UCSD-AML1 (cell line): ENCODE measurements around the gene SMARCA1.

Source experiments
- DNase-seq: peaks from one replicate; lab custom pipeline; 2025; ENCODE audit not compliant: unreplicated experiment; lab: John Stamatoyannopoulos, UW

The SMARCA1 gene

DNA sequence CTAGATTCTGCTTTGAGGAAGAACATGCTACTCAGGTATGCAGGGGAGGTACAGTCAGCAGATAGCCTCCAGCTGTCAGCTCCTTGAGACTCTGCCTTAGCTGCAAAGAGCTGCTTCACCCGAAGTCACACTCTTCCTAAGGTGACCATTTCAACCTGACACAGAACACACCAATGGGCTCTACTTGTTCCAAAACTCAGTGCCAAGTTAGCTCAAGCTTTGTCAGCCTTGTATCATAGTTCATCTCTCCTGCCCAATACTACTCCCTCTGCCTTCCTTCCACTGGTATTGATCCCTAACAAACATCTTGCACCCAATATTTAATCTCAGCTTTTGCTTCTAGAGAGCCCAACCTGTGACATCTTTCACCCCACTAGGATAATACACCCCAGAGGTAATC is 7.8 kb upstream of the SMARCA1 start:
- no peak for DNase-seq

DNA sequence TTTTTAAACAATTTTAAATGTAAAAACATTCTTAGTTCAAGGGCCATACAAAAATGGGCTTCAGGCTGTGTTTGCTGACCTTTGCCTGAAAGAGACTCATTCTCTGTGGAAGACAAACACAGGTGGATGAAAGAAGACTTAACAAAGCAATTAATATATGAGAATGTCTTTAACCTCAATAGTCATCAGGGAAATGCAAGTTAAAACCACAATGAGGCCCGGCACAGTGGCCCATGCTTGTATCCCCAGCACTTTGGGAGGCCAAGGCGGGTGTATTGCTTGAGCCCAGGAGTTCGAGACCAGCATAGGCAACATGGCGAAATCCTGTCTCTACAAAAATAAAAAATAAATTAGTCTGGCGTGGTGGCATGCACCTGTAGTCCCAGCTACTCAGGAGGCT is 7.1 kb upstream of the SMARCA1 start:
- DNase-seq: no peak

DNA sequence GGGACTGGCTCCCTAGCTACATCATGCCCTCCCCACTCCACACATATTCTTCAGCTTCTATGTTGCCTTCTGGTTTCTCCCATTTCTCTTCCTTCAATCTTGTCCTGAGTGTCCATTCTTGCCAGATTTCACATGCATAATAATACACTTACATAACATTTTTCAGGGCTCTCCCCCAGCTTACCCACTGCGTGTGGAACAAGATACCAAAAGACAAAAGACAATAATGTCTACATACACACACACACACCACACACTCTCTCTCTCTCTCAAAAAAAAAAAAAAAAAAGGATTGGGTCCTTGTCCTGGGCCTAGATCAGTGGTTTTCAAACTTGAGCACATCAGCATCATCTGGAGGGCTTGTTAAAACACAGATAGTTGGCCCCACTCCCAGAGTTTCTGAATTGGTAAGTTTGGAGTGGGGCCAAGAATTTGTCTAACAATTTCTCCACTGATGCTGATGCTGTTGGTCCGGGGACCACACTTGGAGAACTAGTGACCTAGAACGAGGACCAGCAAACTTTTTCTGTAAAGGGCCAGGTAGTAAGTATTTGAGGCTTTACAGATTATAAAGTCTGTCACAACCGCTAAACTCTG is 6.5 kb upstream of the SMARCA1 start:
- DNase-seq: no peak

GRCh38 chrX:129525896-129526295 is 2.6 kb upstream of the SMARCA1 start:
- DNase-seq: no peak

DNA sequence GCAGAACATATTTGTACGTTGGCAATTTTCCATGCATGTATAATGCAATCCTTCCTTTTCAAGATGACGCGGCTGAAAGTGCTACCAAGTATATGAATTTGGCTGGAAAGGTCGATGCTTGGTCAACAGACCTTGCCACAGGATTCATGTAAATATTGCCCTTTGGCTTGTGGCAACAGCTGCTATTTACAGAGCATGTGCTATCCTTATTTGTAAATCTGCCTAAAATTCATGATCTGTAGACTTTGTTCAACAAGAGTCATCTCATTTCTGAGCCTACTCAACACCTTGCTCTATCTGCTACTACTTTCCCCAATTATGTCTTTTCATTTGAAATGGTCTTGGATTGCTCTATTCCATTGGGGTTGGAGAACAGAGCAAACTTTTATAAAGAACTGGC is 1.9 kb upstream of the SMARCA1 start:
- DNase-seq: no peak

- no peak for DNase-seq
Observed at GRCh38 chrX:129524250-129524850, 1.1 kb upstream of the SMARCA1 start.

DNA sequence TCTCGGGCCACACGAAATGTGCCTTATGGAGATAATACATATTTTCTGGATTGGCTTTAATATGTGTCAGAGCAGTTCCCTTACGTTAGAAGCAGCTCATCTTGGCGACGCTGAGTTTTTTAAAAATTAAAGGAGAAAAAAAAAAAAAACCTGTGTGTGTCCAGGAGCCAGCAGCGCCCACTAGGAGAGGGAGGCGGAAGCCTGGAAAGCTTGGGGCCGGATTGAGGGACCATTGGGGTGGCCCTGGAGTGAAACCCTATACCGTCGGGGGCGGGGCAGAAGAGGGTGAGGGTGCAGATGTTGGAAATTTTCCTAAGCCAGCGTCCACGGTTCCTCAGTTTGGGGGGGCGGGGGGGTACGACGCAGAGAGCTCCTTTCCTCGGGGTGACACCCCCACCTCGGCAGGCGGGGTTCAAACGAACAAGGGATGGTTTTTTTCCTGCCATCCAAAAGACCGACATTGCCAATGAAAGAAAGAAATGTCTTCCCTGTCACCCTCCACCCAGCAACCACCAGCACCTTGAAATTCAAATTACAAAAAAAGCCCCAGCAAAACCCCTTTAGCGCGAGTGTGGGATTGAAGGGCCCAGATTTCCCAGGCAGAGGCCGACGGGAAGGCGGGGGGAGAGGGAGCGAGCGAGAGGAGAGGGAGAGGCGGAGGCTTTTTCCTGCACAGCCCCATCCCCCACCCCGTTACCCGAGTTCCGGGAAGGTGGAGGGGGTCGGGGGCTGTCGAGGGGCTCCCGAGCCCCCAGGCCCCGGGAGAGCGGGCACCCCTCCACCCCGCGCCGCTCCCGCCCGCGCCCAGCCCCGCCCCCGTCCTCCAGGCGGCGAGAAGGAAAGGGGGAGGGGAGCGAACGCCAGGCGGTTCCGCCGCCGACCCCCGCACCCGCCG is 859 bp downstream of the SMARCA1 start:
- no peak for DNase-seq

DNA sequence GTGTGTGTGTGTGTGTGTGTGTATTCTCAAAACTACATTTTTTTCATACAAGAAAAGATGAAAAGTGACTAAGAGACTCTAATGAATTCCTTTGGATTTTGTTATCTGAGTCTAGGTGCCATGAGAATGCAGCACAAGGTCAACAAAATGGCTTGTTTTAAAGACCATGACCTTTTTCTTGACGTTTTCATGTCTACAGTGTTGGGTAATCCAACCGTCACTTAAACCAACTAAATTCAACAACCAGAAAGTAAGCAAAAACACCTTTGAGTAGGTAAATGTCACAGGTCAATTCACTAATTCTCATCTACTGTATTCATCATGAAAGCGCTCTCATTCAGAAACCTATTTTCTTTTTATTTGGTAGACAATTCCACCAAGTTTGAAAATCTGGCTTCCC is 3.1 kb downstream of the SMARCA1 start:
- no peak for DNase-seq

DNA sequence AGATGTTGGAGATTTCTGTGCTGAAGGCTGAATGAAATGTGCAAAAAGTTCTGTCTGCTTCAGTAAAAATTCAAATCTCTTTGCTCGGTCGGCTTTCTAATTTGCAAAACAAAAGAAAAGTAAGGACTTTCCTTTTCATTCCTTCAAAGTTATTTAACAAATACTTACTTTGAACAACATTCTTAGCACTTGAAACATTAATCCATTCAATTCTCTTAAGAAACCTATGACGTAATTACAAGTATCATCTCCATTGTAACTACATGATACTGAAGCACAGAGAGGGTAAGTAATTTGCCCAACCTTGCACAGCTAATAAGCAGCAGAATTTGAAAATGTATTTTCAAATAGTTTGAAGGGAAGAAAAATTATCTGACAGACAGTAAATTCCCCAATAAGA is 6.9 kb downstream of the SMARCA1 start:
- DNase-seq: no peak

- DNase-seq: no peak
Observed at GRCh38 chrX:129512409-129512808, 10.9 kb downstream of the SMARCA1 start.

DNA sequence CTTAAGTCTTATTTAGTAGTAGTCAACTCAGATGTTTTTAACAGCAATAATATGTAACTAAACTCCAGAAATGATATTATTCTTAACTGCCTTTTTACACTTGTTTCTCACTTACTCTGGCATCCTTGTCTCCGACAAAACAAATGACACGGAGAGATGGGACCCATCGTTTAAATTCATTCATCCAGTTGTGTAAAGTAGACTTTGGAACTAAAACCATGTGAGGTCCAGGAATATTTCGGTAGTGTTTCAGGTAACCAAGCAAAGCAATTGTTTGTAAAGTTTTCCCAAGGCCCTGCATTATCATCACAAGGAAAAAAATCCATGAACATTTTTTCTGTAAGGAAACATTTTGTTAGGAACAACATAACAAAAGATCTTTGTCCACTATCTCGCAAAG is 11.6 kb downstream of the SMARCA1 start:
- DNase-seq: no peak

DNA sequence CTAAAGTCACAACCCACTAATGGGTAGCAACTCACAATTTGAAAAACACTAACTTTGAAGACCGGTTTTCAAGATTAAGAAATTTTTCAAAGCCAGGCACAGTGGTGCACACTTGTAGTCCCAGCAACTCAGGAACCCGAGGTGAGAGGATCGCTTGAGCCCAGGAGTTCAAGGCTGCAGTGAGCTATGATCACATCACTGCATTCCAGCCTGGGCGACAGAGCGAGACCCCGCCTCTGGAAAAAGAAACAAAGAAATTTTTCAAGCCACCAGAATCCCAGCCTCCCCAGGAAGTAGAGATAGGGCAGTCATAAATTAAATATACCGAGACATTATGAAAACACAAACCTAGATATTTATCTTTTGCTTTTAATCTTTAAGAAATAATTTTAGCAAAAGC is 13.0 kb downstream of the SMARCA1 start:
- DNase-seq: no peak

- DNase-seq: no peak
Observed at GRCh38 chrX:129497146-129497843, 26.0 kb downstream of the SMARCA1 start.

DNA sequence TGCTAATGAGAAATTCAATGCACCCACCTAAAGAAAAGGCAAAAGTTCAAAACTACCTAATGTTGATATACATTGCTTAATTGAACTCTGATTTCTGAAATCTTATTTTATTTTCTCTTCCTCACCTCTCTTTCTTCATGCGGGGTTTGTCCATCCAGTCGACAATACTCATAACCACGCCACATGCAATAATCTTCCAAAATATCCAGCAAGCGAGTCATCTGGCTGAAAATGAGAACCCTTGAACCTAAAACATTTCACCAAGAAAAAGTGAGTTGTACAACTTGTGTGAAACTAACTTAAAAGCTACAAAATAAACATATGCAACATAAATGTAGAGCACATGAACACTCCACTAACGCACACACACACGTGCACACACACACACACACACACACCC is 26.7 kb downstream of the SMARCA1 start:
- no peak for DNase-seq

DNA sequence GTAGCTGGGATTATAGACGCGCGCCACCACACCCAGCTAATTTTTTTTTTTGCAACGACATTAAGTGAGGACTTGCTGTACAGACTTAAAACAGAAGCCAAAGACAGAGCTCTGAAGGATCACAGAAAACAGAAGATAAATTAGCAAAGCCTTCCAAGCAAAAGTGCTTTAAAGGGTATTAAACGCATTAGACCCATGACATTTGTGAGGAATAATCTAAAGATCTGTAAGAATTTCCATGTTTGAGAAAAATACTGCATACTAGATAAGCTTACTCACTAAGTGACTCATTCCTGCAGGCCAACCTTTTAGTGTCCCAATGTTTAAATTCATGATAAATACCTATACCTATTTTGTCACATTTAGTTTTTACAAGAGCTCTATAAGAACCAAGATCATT is 27.4 kb downstream of the SMARCA1 start:
- no peak for DNase-seq

DNA sequence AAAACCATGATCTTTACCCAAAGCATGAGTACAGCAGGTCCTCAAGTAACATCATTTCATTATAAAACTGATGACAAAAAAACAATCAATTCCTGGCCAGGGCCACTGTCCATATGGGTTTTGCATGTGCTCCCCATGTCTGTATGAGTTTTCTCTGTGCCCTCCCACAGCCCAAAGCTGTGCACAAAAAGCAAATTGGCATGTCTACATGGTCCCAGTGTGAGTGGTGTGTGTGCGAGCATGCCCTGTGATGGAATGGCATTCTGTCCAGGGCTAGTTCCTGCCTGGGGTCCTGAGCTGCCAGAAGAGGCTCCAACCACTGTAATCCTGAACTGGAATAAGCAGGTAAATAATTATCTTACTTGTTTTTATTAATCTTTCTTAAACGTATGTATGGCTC is 28.4 kb downstream of the SMARCA1 start:
- no peak for DNase-seq

GRCh38 chrX:129493643-129494042 is 29.6 kb downstream of the SMARCA1 start:
- no peak for DNase-seq

- no peak for DNase-seq
Observed at GRCh38 chrX:129490330-129490729, 33.0 kb downstream of the SMARCA1 start.

DNA sequence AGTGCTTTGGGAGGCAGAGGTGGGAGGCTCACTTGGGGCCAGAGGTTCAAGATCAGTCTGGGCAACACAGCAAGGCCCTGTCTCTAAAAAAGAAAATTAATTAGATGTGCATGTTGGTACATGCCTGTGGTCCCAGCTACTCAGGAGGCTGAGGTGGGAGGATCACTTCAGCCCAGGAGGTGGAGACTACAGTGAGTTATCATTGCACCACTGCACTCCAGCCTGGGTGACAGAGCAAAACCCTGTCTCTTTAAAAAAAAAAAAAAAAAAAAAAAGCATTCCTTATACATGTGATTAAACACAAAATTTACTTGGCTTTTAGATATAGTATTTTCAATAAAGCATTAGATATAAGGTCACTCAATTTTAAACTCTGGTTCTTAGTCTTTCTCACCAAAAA is 34.9 kb downstream of the SMARCA1 start:
- DNase-seq: no peak

DNA sequence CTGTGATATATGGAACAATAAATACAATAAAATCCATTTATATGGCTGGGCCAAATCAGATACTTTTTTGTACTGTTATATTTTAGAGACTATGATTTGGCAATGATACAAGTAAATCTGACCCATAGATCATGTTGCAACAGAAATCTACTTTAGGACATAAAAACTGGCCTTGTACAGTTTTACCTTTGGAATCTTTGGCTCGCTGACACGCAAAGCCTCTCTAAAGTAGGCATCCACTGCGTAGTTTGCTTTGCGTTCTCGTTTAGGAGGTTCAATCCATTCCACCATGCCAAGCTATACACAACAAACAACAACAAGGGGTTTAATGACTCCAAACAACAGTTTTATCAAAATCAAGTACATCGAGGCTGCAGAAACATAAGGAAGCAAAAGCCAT is 42.4 kb downstream of the SMARCA1 start:
- no peak for DNase-seq

DNA sequence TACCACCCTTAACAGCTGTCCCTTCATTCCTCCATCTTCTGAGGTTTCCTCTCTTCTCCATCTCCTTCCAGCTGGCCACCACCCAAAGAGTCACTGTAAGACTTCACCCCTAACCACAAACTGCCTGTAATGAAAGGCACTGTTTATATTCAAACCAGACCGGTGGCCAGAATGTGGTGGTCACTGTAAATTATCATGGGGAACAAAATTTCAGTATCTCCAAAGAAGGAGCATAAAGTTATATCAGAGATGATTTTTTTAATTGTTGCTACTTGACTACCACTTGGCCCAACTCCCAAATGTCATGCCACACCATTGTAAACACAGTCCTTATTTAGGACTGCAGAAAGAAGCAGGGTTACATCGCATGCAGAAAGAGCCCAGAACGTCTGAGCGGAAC is 44.8 kb downstream of the SMARCA1 start:
- DNase-seq: no peak

DNA sequence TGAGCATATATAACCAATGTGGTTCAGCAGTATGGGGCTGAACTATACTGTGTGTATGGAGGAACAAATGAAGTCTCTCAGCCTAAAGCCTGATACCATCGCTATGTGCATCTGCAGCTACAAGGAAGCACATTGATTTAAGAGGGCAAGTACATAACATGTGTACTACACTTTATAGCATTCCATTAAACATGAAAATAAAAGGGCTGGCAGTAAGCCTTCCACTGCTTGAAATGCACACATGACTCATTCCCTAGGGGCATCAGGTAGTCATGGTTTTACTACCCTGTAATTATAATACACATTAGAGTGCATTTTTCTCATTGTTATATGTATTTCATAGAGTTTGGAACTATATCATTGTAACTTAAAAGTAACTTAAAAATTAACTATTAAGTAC is 51.2 kb downstream of the SMARCA1 start:
- no peak for DNase-seq
